ENCODE results near the gene LYPD6B. TPM values are rescaled to one million over a fixed set of nuclear protein-coding genes. Genes with fewer than 3 reads are reported as not detected.

The LYPD6B gene
- polyA plus RNA-seq (ENCODE audit: insufficient read depth in 1 of 5, insufficient read length in 5 of 5, low replicate concordance in 1 of 5) = 10 to 100 TPM; 19.7 to 36.1 (median 28.5) TPM
- long read RNA-seq, donor 1, partial matches to known transcripts = 0 of 5 reads
- long read RNA-seq, donor 1, other reads (novel, unspliced or antisense) = 0 of 5 reads
- long read RNA-seq, donor 2 = 0 reads
- long read RNA-seq, donor 3, partial matches to known transcripts = 5 of 5 reads
- long read RNA-seq, donor 3, other reads (novel, unspliced or antisense) = 0 of 5 reads
- long read RNA-seq, donor 4, partial matches to known transcripts = 0 of 6 reads
- long read RNA-seq, donor 4, other reads (novel, unspliced or antisense) = 5 of 6 reads
- long read RNA-seq, donor 5, partial matches to known transcripts = 0 of 1 reads
- long read RNA-seq, donor 5, other reads (novel, unspliced or antisense) = 0 of 1 reads
- long read RNA-seq, donor 6 = 0 reads
- long read RNA-seq, donor 7, partial matches to known transcripts = 0 of 3 reads
- long read RNA-seq, donor 7, other reads (novel, unspliced or antisense) = 0 of 3 reads
- long read RNA-seq, donor 8, partial matches to known transcripts = 0 of 1 reads
- long read RNA-seq, donor 8, other reads (novel, unspliced or antisense) = 0 of 1 reads

- DNase-seq = no peak
Observed at GRCh38 chr2:149038442-149039212, at the start of gene LYPD6B. TSS of gene LYPD6B (plus strand) at chr2:149038699. CDS start at chr2:149130949, 92,250 bp downstream.

GRCh38 chr2:148989882-148990493 lies 48.5 kb upstream of the LYPD6B start:
- DNase-seq = peak; percentile 60 to 76

GRCh38 chr2:148990968-148991367 lies 47.5 kb upstream of the LYPD6B start:
- no peak for DNase-seq

GRCh38 chr2:148992448-148992847 lies 46.1 kb upstream of the LYPD6B start:
- no peak for DNase-seq

GRCh38 chr2:148993351-148993750 lies 45.1 kb upstream of the LYPD6B start:
- no peak for DNase-seq

- DNase-seq = no peak
Observed at GRCh38 chr2:148994341-148994740, 44.2 kb upstream of the LYPD6B start.

GRCh38 chr2:148996805-148997204 lies 41.7 kb upstream of the LYPD6B start:
- no peak for DNase-seq

GRCh38 chr2:148998165-148998830 lies 40.2 kb upstream of the LYPD6B start:
- no peak for DNase-seq

GRCh38 chr2:148998831-148999200 lies 39.7 kb upstream of the LYPD6B start:
- no peak for DNase-seq

GRCh38 chr2:148999451-148999921 lies 39.0 kb upstream of the LYPD6B start:
- no peak for DNase-seq

- no peak for DNase-seq
Observed at GRCh38 chr2:149000158-149000938, 38.2 kb upstream of the LYPD6B start.

- no peak for DNase-seq
Observed at GRCh38 chr2:149001496-149001895, 37.0 kb upstream of the LYPD6B start.

GRCh38 chr2:149002378-149002890 lies 36.1 kb upstream of the LYPD6B start:
- no peak for DNase-seq

- DNase-seq = no peak
Observed at GRCh38 chr2:149002891-149003740, 35.4 kb upstream of the LYPD6B start.

GRCh38 chr2:149004836-149005235 lies 33.7 kb upstream of the LYPD6B start:
- no peak for DNase-seq

- DNase-seq = no peak
Observed at GRCh38 chr2:149005471-149006077, 32.9 kb upstream of the LYPD6B start.

- no peak for DNase-seq
Observed at GRCh38 chr2:149006883-149007543, 31.5 kb upstream of the LYPD6B start.

- DNase-seq = no peak
Observed at GRCh38 chr2:149008381-149008780, 30.1 kb upstream of the LYPD6B start.
